Caco-2 (cell line): ENCODE data around the gene TOMM34. TPM values are rescaled to one million over a fixed set of nuclear protein-coding genes. Genes with fewer than 3 reads are reported as not detected.

Source experiments
- BruUV-seq: library from RNA; stranded (reverse); fragments of 400-500 nt; replicated peaks from 2 replicates; lab custom pipeline; 2021; lab: Mats Ljungman, UMichigan
- CTCF ChIA-PET: fragments of 300-600 bp; sonication (Branson Sonifier 250); formaldehyde crosslinking; loops from one replicate; lab custom pipeline; 2022; ENCODE audit warnings: antibody characterized with exemption; lab: Charles Lee
- POLR2A ChIA-PET: fragments of 300-600 bp; sonication (Branson Sonifier 250); formaldehyde crosslinking; loops from one replicate; lab custom pipeline; 2022; ENCODE audit warnings: antibody characterized with exemption; lab: Charles Lee
- DNase-seq, 2 experiments: peaks; one replicate each; pipeline versions ENCODE4 v3.0.0 to v3.0.0-alpha.2; 2020 to 2022
- H3K27me3 ChIP-seq: replicated peaks from 2 replicates; pipeline ENCODE4 v1.6.0; 2011; ENCODE audit warnings: low read length; ENCODE audit not compliant: control insufficient read depth, insufficient read depth
- H3K36me3 ChIP-seq: 2 replicates; pipeline ENCODE4 v1.5.1; 2011; ENCODE audit warnings: low read length; ENCODE audit not compliant: control insufficient read depth, insufficient read depth
- H3K4me1 ChIP-seq: fragments of 250-450 bp; sonication (Bioruptor Pico); 2 replicates; pipeline ENCODE4 v1.5.1; 2020; ENCODE audit warnings: mild to moderate bottlenecking
- H3K4me3 ChIP-seq: 2 replicates; pipeline ENCODE4 v1.5.1; 2011; ENCODE audit warnings: low read depth, mild to moderate bottlenecking, control low read depth, low read length
- H3K9me3 ChIP-seq: fragments of 250-450 bp; sonication (Bioruptor Pico); 2 replicates; pipeline ENCODE4 v1.5.1; 2020; ENCODE audit warnings: mild to moderate bottlenecking, moderate library complexity
- H3K27ac Mint-ChIP-seq: one replicate; pipeline ENCODE4 v1.8.0; 2022; ENCODE audit warnings: mixed read lengths; ENCODE audit not compliant: unreplicated experiment
- H3K27me3 Mint-ChIP-seq: one replicate; pipeline ENCODE4 v1.8.0; 2022; ENCODE audit warnings: mixed read lengths; ENCODE audit not compliant: insufficient read depth, unreplicated experiment
- H3K36me3 Mint-ChIP-seq: one replicate; pipeline ENCODE4 v1.8.0; 2022; ENCODE audit warnings: mild to moderate bottlenecking, mixed read lengths; ENCODE audit not compliant: insufficient read depth, unreplicated experiment
- H3K4me1 Mint-ChIP-seq: one replicate; pipeline ENCODE4 v1.8.0; 2022; ENCODE audit warnings: low read depth, mixed read lengths; ENCODE audit not compliant: unreplicated experiment
- H3K4me3 Mint-ChIP-seq: one replicate; pipeline ENCODE4 v1.8.0; 2022; ENCODE audit warnings: mild to moderate bottlenecking, moderate library complexity, mixed read lengths; ENCODE audit not compliant: unreplicated experiment
- H3K9me3 Mint-ChIP-seq: one replicate; pipeline ENCODE4 v1.8.0; 2022; ENCODE audit warnings: mixed read lengths; ENCODE audit not compliant: unreplicated experiment
- CTCF ChIP-seq, 2 experiments: fragments of 200-600 bp in 1 of 2; IDR thresholded peaks; 1 replicate in 1 of 2; 2 replicates in 1 of 2; pipeline versions ENCODE4 v1.5.1 to v1.8.0; 2011 to 2022; ENCODE audit warnings: antibody characterized with exemption in 1 of 2, control low read depth in 1 of 2, inconsistent platforms in 1 of 2, low read depth in 1 of 2, low read length in 1 of 2, mild to moderate bottlenecking in 1 of 2, moderate library complexity in 1 of 2; ENCODE audit not compliant: insufficient read depth in 1 of 2, severe bottlenecking in 1 of 2, unreplicated experiment in 1 of 2
- intact Hi-C: fragments of 100-400 bp; cut with micrococcal nuclease; formaldehyde crosslinking; loops from one replicate; pipeline ENCODE4 v1.10.0; 2022; ENCODE audit not compliant: unreplicated experiment
- total RNA-seq: library from RNA; stranded (reverse); gene quantifications from 2 replicates; pipeline ENCODE4 v1.2.3, GENCODE V29; 2022

TOMM34 gene
- total RNA-seq, 1 experiment from 2014 or later, result 139 TPM

GRCh38 chr20:44966030-44966961, 6.1 kb upstream of the TOMM34 start, which contains the start of gene STK4:
Gene STK4, plus strand, starts transcription at chr20:44966512. Its CDS starts 57 bp downstream, at chr20:44966569.
- Mint-ChIP-seq H3K4me1 (peaks cover 39% of the 10 kb centered on the region), H3K4me3 (peak within 1 kb of the TSS; percentile 99), H3K27me3 (no peaks in the 10 kb centered on the region), H3K36me3 (peaks cover 11% of the 10 kb centered on the region), H3K9me3 (no peaks in the 10 kb centered on the region), H3K27ac (peak within 1 kb of the TSS; percentile 94)
- Histone ChIP-seq H3K27me3 (no peaks in the 10 kb centered on the region), H3K36me3 (no peaks in the 10 kb centered on the region; the same call in 1 of the 2 replicates), H3K4me3 (peak within 1 kb of the TSS; percentile 64), H3K9me3 (no peaks in the 10 kb centered on the region), H3K4me1 (peaks cover 39% of the 10 kb centered on the region)
- POLR2A ChIA-PET, result interaction anchor here (1.0 to 2.0 kb wide), 2 partner anchors 10 to 19 kb away, joined by 4 to 5 read pairs; no protein-coding TSS in a partner anchor
- BruUV-seq, result no TSS peak
- TF ChIP-seq CTCF (IDR thresholded peaks at IDR 0.05; ENCODE audit: insufficient read depth in 1 of 2, low read depth in 1 of 2, low read length in 1 of 2, severe bottlenecking in 1 of 2, unreplicated experiment in 1 of 2), result peak; percentile 40 to 90
- DNase-seq, result peak; percentile 99 to 100
- intact Hi-C loops, result loop anchor here (2.0 kb wide), 2 partner anchors 51 to 55 kb away; partner anchors contain the start of gene PABPC1L
- CTCF ChIA-PET, result interaction anchor here (0.5 to 1.4 kb wide), 5 partner anchors 11 to 325 kb away, joined by 3 to 4 read pairs (median 3); no protein-coding TSS in a partner anchor

DNA sequence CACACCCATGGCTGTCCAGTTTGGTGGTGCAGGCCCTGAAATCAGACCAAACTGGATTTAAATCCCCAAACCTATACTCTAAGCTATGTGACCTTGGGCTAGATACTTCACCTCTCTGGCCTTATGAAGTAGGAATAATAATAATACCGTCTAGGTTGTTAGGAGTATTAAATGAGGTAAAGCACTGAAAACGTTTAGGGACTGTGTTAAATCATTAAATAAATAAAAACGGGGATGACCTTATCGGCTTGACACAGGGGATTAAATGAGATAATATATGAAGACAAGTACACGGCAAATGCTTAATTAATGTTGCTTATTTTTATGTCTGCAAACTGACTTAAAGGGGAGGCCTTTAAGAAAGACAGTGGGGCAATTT, 5.4 kb upstream of the TOMM34 start:
- peaks cover 11% of the 10 kb centered on the region for H3K36me3 Mint-ChIP-seq
- Histone ChIP-seq H3K4me1 (peaks cover 46% of the 10 kb centered on the region), H3K4me3 (peak overlapping the region; percentile 64), H3K27me3 (no peaks in the 10 kb centered on the region), H3K36me3 (no peaks in the 10 kb centered on the region; the same call in 1 of the 2 replicates), H3K9me3 (no peaks in the 10 kb centered on the region)
- H3K4me3 Mint-ChIP-seq, result peak overlapping the region; percentile 99
- H3K9me3 Mint-ChIP-seq, result no peaks in the 10 kb centered on the region
- DNase-seq, result no peak
- BruUV-seq, result TSS peak; percentile 93
- intact Hi-C loops, result loop anchor here (2.0 kb wide), 2 partner anchors 51 to 55 kb away; partner anchors contain the start of gene PABPC1L
- H3K4me1 Mint-ChIP-seq, result peaks cover 46% of the 10 kb centered on the region
- ChIA-PET POLR2A (interaction anchor here (2.0 kb wide), 1 partner anchor 9 kb away, joined by 5 read pairs; no protein-coding TSS in a partner anchor), CTCF (no interaction called here)
- peak overlapping the region; percentile 94 for H3K27ac Mint-ChIP-seq
- no peak for TF ChIP-seq CTCF (IDR thresholded peaks at IDR 0.05; ENCODE audit: insufficient read depth in 1 of 2, low read depth in 1 of 2, low read length in 1 of 2, severe bottlenecking in 1 of 2, unreplicated experiment in 1 of 2)
- no peaks in the 10 kb centered on the region for H3K27me3 Mint-ChIP-seq
